ENCODE results near the gene CLDND2. TPM values are rescaled to one million over a fixed set of nuclear protein-coding genes. Genes with fewer than 3 reads are reported as not detected.

The CLDND2 gene
- polyA plus RNA-seq, 1 of the 3 experiments (the other 2 are of a cell fraction): 0.26 TPM

- Histone ChIP-seq H3K9me2 (no peaks in the 10 kb centered on the region), H3K9me3 (no peaks in the 10 kb centered on the region), H3K9ac (peak overlapping the region; percentile 87), H3K27ac (ENCODE audit: low read depth in 2 of 2, low read length in 1 of 2) (peak overlapping the region; percentile 79 to 84), H3K4me2 (peak overlapping the region; percentile 100), H3K36me3 (replicated peaks in 1 of 2; ENCODE audit: control insufficient read depth in 1 of 2, insufficient read depth in 2 of 2, low read length in 1 of 2) (no peaks in the 10 kb centered on the region), H3K4me3 (ENCODE audit: low read depth in 2 of 2, low read length in 1 of 2) (peak overlapping the region; percentile 77 to 80), H4K20me1 (ENCODE audit: insufficient read depth) (no peaks in the 10 kb centered on the region), H3K4me1 (ENCODE audit: control insufficient read depth in 1 of 2, insufficient read depth in 2 of 2, low read depth in 1 of 2, low read length in 1 of 2) (peaks cover 6 to 21% of the 10 kb centered on the region in 2 experiments; a peak in 3 of 4 replicates), H3K27me3 (ENCODE audit: insufficient read depth) (no peaks in the 10 kb centered on the region), H2AFZ (ENCODE audit: low read depth) (peak overlapping the region; percentile 77), H3F3A (replicated peaks; ENCODE audit: insufficient read depth) (no peaks in the 10 kb centered on the region), H3K79me2 (ENCODE audit: insufficient read depth) (peaks cover 6% of the 10 kb centered on the region)
- under 1% methylated on average over 49 of the region's 54 CpGs for WGBS (ENCODE audit: low lambda C conversion rate)
- POLR2A ChIA-PET: interaction anchor here (1.5 kb wide), 1 partner anchor 27 kb away, joined by 7 read pairs; no protein-coding TSS in a partner anchor
- DNase-seq: peak; percentile 96
- CTCF ChIA-PET: interaction anchor here (1.3 kb wide), 1 partner anchor 26 kb away, joined by 5 read pairs; no protein-coding TSS in a partner anchor
- TF ChIP-seq FOXM1 (IDR thresholded peaks at IDR 0.05; ENCODE audit: low read depth): no peak
- peak; percentile 39; the same call in 1 of the 2 replicates for TF ChIP-seq RXRA (IDR thresholded peaks at IDR 0.05; ENCODE audit: borderline replicate concordance, low read depth)
- TF ChIP-seq NRF1 (IDR thresholded peaks at IDR 0.05; ENCODE audit: low read depth, low read length): peak; percentile 71
- TF ChIP-seq POLR2AphosphoS5 (IDR thresholded peaks at IDR 0.05; ENCODE audit: low read depth, low read length): peak; percentile 64; the same call in 1 of the 2 replicates
- peak; percentile 30 for TF ChIP-seq TAF1 (IDR thresholded peaks at IDR 0.05; ENCODE audit: borderline replicate concordance, low read depth, low read length)
- peak; percentile 42 for TF ChIP-seq PBX3 (IDR thresholded peaks at IDR 0.05)
- no peak for TF ChIP-seq GABPA (IDR thresholded peaks at IDR 0.05; ENCODE audit: low read depth)
- TF ChIP-seq RFX5 (IDR thresholded peaks at IDR 0.05; ENCODE audit: low read length): peak; percentile 49; the same call in 1 of the 2 replicates
- TF ChIP-seq CHD2 (IDR thresholded peaks at IDR 0.05; ENCODE audit: low read length, partially characterized antibody): peak; percentile 69
- peak; percentile 56; the same call in 1 of the 2 replicates for TF ChIP-seq MXI1 (IDR thresholded peaks at IDR 0.05; ENCODE audit: low read depth, low read length)
- TF ChIP-seq EP300 (IDR thresholded peaks at IDR 0.05; ENCODE audit: borderline replicate concordance in 1 of 2, low read depth in 1 of 2, low read length in 1 of 2): no peak
- no peak for TF ChIP-seq SMC3 (IDR thresholded peaks at IDR 0.05; ENCODE audit: low read depth, low read length)
- peak; percentile 25; the same call in 1 of the 2 replicates for TF ChIP-seq MAX (IDR thresholded peaks at IDR 0.05; ENCODE audit: low read depth)
Observed at GRCh38 chr19:51366389-51367254, 2.2 kb downstream of the CLDND2 start.

- Histone ChIP-seq H3K79me2 (ENCODE audit: insufficient read depth) (peaks cover 6% of the 10 kb centered on the region), H3K4me2 (peak within 1 kb of the TSS; percentile 100), H3K27ac (ENCODE audit: low read depth in 2 of 2, low read length in 1 of 2) (peak within 1 kb of the TSS; percentile 79 to 84), H3K9me3 (no peaks in the 10 kb centered on the region), H3K36me3 (replicated peaks in 1 of 2; ENCODE audit: control insufficient read depth in 1 of 2, insufficient read depth in 2 of 2, low read length in 1 of 2) (no peaks in the 10 kb centered on the region), H3K4me3 (ENCODE audit: low read depth in 2 of 2, low read length in 1 of 2) (peak within 1 kb of the TSS; percentile 77 to 80), H3K9me2 (no peaks in the 10 kb centered on the region), H2AFZ (ENCODE audit: low read depth) (peak within 1 kb of the TSS; percentile 95), H4K20me1 (ENCODE audit: insufficient read depth) (no peaks in the 10 kb centered on the region), H3K27me3 (ENCODE audit: insufficient read depth) (no peaks in the 10 kb centered on the region), H3K4me1 (ENCODE audit: control insufficient read depth in 1 of 2, insufficient read depth in 2 of 2, low read depth in 1 of 2, low read length in 1 of 2) (peaks cover 6 to 21% of the 10 kb centered on the region in 2 experiments; a peak in 3 of 4 replicates), H3K9ac (peak within 1 kb of the TSS; percentile 87), H3F3A (replicated peaks; ENCODE audit: insufficient read depth) (no peaks in the 10 kb centered on the region)
- CTCF ChIA-PET: interaction anchor here (1.3 kb wide), 1 partner anchor 25 kb away, joined by 5 read pairs; no protein-coding TSS in a partner anchor
- POLR2A ChIA-PET: no interaction called here
- no peak for DNase-seq
- WGBS (ENCODE audit: low lambda C conversion rate): 1% methylated on average over 19 of the region's 27 CpGs
- TF ChIP-seq ELF1 (IDR thresholded peaks at IDR 0.05) (no peak), MEF2A (IDR thresholded peaks at IDR 0.05; ENCODE audit: borderline replicate concordance, low read depth) (no peak), TAF1 (IDR thresholded peaks at IDR 0.05; ENCODE audit: borderline replicate concordance, low read depth, low read length) (no peak), MAX (IDR thresholded peaks at IDR 0.05; ENCODE audit: low read depth) (peak; percentile 75), USF1 (IDR thresholded peaks at IDR 0.05; ENCODE audit: borderline replicate concordance, low read depth) (no peak), RCOR1 (IDR thresholded peaks at IDR 0.05; ENCODE audit: low read length) (no peak), FOXJ3 (CRISPR knock-in tag; IDR thresholded peaks at IDR 0.05) (no peak), ZBTB33 (IDR thresholded peaks at IDR 0.05; ENCODE audit: borderline replicate concordance, low read depth) (no peak), YY1 (IDR thresholded peaks at IDR 0.05; ENCODE audit: low read depth) (peak; percentile 65; the same call in 1 of the 2 replicates), SIN3A (IDR thresholded peaks at IDR 0.05; ENCODE audit: borderline replicate concordance, low read depth, low read length) (peak; percentile 61; the same call in 1 of the 2 replicates), TCF12 (IDR thresholded peaks at IDR 0.05) (no peak), NFIC (IDR thresholded peaks at IDR 0.05; ENCODE audit: borderline replicate concordance) (no peak), GABPA (IDR thresholded peaks at IDR 0.05; ENCODE audit: low read depth) (no peak)
Observed at GRCh38 chr19:51365965-51366388, 2.8 kb downstream of the CLDND2 start, which contains the start of gene ETFB. TSS of gene ETFB (minus strand) at chr19:51366388. CDS start at chr19:51366326, 62 bp downstream.
